Stimulated activated effector memory CD8-positive, alpha-beta T cell treated with anti-CD3 and anti-CD28 coated beads, Interleukin-12 subunit alpha, Interleukin-12 subunit beta, amount 100 ng/mL, for 72 hours (primary cell): ENCODE results near the gene ATMIN.

Experiments
- ATAC-seq: fragments of 150-1000 bp; cut with Tn5 transposase; 2 replicates; pipeline ENCODE4 v1.10.0; 2021
- DNase-seq, 2 donors: peaks; one replicate each; pipeline ENCODE4 v3.0.0; 2021 to 2022; ENCODE audit warnings: low spot score in 2 of 2
- H3K27ac Mint-ChIP-seq: one replicate; pipeline ENCODE4 v1.8.0; 2022; ENCODE audit warnings: mild to moderate bottlenecking, mixed read lengths
- H3K36me3 Mint-ChIP-seq: one replicate; pipeline ENCODE4 v1.8.0; 2022; ENCODE audit warnings: mild to moderate bottlenecking, mixed read lengths
- H3K4me1 Mint-ChIP-seq: one replicate; pipeline ENCODE4 v1.8.0; 2022; ENCODE audit warnings: mixed read lengths
- H3K4me3 Mint-ChIP-seq: one replicate; pipeline ENCODE4 v1.8.0; 2022; ENCODE audit warnings: mild to moderate bottlenecking, mixed read lengths
- H3K9me3 Mint-ChIP-seq: one replicate; pipeline ENCODE4 v1.8.0; 2022; ENCODE audit warnings: mixed read lengths

The ATMIN gene

DNA sequence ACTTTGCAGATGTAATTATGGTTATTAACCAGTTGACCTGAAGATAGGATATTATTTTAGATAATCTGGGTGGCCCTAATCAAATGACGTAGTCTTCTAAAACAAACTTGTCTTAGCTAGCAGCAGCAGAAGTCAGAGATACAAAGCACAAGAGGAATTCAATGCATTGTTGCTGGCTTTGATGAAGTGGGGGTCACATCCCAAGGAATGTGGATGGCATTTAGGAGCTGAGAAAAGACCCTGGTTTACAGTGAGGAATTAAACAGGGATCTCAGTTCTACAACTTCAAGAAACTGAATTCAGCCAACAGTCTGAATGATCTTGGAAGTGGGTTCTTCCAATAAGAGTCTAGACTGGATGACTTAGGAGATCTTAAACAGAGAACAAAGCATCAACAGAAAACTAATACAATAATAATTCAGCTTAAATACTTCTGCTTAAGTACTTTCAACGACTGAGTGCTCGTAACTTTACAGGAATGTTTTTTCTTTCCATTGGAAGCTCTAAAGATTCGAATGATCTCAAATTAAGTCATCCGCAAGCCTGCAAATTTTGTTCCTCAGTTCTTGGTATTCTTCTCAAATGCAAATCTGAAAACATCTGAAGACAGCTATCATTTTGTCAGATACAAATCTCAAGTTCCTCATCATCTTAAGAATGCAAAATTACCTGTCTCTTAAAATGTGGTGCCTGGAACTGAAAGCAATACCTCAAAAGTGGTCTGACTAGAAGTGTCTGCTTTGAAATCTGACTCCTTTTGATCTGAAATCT lies 38.1 kb downstream of the ATMIN start:
- H3K4me1 Mint-ChIP-seq: no peaks in the 10 kb centered on the region
- DNase-seq (no peak), ATAC-seq (no peak)
- H3K27ac Mint-ChIP-seq: no peak overlapping the region
- no peaks in the 10 kb centered on the region for H3K9me3 Mint-ChIP-seq
- H3K4me3 Mint-ChIP-seq: no peak overlapping the region
- H3K36me3 Mint-ChIP-seq: no peaks in the 10 kb centered on the region

DNA sequence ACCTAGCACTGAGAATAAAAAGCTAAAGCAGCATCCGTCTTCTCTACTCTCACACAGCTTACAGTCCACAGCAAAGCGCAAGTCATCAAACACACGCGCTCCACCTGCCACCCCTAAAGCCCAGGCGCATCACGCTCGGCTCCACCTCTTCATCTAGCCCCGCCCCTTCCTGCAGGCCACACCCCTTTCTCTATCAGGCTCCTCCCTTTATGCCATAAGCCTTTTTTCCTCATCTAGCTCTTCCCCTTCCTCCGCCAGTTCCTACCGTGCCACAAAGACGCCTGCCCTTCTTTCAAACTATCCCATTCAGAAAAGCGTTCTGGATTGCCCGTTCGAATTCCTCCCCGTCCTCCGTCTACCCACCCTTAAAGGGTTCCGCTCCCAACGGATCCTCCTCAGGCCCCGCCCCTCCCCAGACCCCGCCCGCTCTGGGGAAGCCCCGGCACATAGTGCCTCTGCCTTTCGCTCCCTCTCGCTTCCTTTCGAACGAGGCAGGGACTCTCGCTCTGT lies 41.0 kb downstream of the ATMIN start:
- Mint-ChIP-seq H3K4me1 (no peaks in the 10 kb centered on the region), H3K36me3 (no peaks in the 10 kb centered on the region), H3K9me3 (no peaks in the 10 kb centered on the region), H3K27ac (no peak overlapping the region), H3K4me3 (no peak overlapping the region)
- ATAC-seq (peak; percentile 87), DNase-seq (peak; percentile 91 to 99)

DNA sequence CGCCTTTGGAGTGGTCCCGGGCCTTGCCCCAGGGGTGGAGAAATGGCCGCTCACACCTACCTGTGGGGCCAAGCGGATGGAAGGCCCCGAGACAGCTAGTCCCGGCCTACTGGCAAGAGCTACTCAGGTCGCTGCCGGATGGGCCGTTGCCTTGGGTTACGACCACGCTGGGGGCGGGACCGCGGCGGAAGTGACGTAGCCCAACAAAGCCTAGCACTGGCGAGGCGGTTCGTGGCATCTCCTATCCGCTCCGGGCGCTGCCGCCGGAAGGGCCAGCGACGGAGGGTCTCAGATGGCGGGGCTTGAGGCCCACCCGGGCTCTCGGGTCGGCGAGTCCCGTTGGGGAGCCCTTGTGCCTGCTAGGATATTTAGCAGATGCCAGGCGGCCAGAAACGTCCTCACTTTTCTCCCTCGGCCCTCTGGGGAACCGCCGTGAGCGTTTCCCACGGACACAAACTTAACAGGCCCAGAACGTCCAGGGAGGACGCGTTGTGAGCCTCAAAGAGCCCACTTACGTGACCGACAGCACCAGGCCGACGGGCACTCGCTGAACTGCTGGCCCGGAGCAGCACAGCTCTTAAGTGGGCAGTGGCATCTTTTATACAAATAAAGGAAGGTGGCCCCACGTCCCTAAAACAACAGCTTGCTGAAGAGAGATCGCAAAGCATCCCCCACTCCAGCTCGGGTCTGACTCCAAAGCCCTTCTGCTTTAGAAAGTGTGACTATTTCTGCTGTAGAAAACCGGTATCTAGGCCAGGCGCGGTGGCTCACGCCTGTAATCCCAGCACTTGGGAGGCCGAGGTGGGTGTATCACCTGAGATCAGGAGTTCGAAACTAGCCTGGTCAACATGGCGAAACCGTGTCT lies 41.7 kb downstream of the ATMIN start, which contains the start of gene C16orf46:
Gene C16orf46 (minus strand): TSS at position 163 of the 865 bp plus-strand sequence. CDS start 13,283 bp downstream, outside the sequence.
- H3K27ac Mint-ChIP-seq: no peak within 1 kb of the TSS
- DNase-seq (peak in 1 of 2 donors; percentile 97), ATAC-seq (peak; percentile 97)
- no peak within 1 kb of the TSS for H3K4me3 Mint-ChIP-seq
- no peaks in the 10 kb centered on the region for H3K4me1 Mint-ChIP-seq
- no peaks in the 10 kb centered on the region for H3K9me3 Mint-ChIP-seq
- no peaks in the 10 kb centered on the region for H3K36me3 Mint-ChIP-seq

DNA sequence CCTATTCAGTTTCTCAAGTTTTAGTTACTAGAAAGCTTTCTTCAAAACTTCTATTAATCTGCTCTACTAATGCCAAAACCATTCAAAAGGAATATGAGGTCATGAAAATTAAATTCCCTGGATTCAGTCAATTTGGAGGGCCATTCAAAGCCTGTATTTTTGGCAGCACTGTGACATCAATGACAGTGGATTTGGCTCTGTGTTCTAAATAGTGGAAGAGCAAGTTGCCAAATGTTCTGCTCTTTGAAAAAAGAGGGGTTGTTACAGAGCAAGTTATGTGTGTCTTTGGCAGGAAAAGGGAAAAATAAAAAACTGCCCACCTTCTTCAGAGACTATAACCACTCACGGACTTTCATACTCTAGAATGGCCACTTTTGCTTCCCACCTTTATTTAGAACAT lies 44.6 kb downstream of the ATMIN start:
- Mint-ChIP-seq H3K4me3 (no peak overlapping the region), H3K4me1 (no peaks in the 10 kb centered on the region), H3K36me3 (peaks cover 7% of the 10 kb centered on the region), H3K27ac (no peak overlapping the region), H3K9me3 (no peaks in the 10 kb centered on the region)
- DNase-seq (no peak), ATAC-seq (no peak)

DNA sequence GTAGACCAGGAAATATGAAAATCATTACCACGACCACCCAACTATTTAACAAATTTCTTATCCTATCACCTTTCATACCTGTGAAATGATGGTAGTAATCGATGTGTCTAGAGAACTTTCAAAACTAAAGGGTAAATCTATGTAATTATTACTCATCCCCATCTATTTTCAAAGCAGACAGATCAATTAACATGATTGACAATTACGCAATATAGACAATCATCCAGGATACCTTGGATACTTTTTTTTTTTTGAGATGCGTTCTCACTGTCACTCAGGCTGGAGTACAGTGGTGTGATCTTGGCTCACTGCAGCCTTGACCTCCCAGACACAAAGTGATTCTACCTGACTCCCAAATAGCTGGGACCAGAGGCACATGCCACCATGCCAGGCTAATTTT lies 45.4 kb downstream of the ATMIN start:
- ATAC-seq: no peak
- no peak overlapping the region for H3K4me3 Mint-ChIP-seq
- no peak for DNase-seq
- H3K4me1 Mint-ChIP-seq: no peaks in the 10 kb centered on the region
- H3K27ac Mint-ChIP-seq: no peak overlapping the region
- H3K36me3 Mint-ChIP-seq: peaks cover 7% of the 10 kb centered on the region
- H3K9me3 Mint-ChIP-seq: no peaks in the 10 kb centered on the region

DNA sequence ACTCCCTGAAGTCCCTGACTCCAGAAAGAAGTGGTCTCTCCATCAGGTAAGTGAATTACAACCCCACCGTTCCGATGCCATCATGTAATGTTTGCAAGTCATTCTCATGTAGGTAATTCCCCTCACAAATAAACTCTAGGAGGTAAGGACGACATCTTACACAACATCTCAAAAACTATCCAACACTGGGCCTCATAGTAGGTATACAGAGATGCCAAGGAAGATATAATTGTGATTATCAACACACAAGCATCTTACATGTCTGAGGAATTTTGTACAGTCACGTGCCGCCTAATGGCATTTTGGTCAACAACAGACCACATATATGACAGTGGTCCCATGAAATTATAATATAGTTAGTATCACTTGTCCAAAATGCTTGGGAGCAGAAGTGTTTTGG lies 53.2 kb downstream of the ATMIN start:
- no peaks in the 10 kb centered on the region for H3K9me3 Mint-ChIP-seq
- no peak overlapping the region for H3K27ac Mint-ChIP-seq
- DNase-seq (no peak), ATAC-seq (no peak)
- no peak overlapping the region for H3K4me3 Mint-ChIP-seq
- H3K4me1 Mint-ChIP-seq: no peaks in the 10 kb centered on the region
- H3K36me3 Mint-ChIP-seq: peaks cover 9% of the 10 kb centered on the region

DNA sequence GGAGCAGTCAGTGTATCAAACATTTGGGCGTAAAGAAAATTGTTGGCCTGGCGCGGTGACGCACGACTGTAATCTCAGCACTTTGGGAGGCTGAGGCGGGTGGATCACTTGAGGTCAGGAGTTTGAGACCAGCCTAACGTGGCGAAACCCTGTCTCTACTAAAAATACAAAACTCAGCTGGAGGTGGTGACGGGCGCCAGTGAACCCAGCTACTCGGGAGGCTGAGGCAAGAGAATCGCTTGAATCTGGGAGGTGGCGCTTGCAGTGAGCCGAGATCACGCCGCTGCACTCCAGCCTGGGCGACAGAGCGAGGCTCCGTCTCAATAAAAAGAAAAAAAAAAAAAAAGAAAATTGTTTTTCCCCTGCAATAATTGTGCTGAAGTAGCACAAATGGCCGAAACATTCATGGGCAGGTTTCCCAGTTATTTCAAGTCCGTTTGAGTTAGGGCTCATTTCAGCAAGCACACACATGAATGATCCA lies 59.2 kb downstream of the ATMIN start:
- H3K36me3 Mint-ChIP-seq: peaks cover 5% of the 10 kb centered on the region

DNA sequence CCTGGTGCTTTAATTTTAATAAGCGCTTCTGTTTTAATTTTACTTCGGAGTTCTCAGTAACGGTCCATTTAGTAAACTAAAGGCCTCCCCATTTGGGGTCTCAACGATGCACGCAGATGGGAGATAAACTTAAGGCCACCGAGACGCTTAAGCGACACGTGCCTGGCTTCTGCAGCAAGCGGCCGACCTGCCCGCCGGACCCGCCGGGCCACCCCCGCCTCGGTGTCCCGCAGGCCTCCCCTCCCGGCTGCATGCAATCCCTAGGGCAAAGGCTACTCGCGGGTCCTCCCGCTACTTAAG lies 60.0 kb downstream of the ATMIN start:
- DNase-seq (no peak), ATAC-seq (no peak)
- peaks cover 6% of the 10 kb centered on the region for H3K4me1 Mint-ChIP-seq
- H3K36me3 Mint-ChIP-seq: peaks cover 3% of the 10 kb centered on the region
- H3K4me3 Mint-ChIP-seq: peak overlapping the region; percentile 53
- no peak overlapping the region for H3K27ac Mint-ChIP-seq
- H3K9me3 Mint-ChIP-seq: peaks cover 3% of the 10 kb centered on the region

More for the DNA sequence above, 59.2 kb downstream of the ATMIN start:
- ATAC-seq: no peak
- H3K4me3 Mint-ChIP-seq: peak overlapping the region; percentile 53
- no peak overlapping the region for H3K27ac Mint-ChIP-seq
- H3K4me1 Mint-ChIP-seq: peaks cover 6% of the 10 kb centered on the region
- H3K9me3 Mint-ChIP-seq: peaks cover 3% of the 10 kb centered on the region
- DNase-seq: no peak

DNA sequence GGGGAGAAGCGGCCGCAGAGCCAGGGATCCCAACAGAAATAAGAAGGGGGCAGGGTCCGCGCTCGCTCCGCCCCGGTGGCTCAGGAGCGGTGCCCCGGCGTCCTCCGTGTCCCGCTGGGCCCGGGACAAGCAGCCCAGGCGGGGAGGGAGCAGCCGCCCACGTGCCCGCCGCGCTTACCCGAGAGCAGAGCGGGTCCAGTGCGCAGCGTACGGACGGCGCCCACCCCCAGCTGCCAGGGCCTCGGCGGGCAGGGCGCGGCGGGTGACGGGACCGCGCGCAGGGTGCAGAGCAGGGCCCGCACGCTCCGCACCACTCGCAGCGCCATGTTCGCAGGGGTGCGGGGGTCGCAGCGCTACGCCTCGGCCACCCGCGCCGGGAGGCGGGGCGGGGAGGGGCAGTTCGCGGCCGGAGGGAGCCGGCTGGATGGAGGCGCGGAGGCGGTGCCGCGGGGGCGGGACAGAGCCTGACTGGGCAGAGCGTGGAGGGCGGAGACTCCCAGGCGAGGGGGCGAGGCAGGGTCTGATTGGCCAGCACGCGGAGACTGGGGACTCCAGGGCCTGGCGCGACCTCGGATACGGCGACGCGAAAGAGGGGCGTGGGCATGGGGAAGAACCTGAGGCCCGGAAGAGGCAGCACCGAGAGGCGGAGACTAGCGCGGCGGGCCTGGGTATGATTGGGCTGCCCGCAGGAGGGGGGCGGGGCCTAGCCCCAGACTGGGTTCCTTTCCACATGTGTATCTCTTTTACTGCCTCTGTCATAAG lies 60.5 kb downstream of the ATMIN start, which contains the start of gene GCSH:
Gene GCSH (minus strand): TSS at position 443 of the 762 bp plus-strand sequence. CDS start 117 bp downstream, at position 326.
- ATAC-seq (peak; percentile 99), DNase-seq (peak; percentile 92 to 98)
- no peak within 1 kb of the TSS for H3K27ac Mint-ChIP-seq
- H3K9me3 Mint-ChIP-seq: peaks cover 3% of the 10 kb centered on the region
- peak within 1 kb of the TSS; percentile 53 for H3K4me3 Mint-ChIP-seq
- peaks cover 6% of the 10 kb centered on the region for H3K4me1 Mint-ChIP-seq
- H3K36me3 Mint-ChIP-seq: no peaks in the 10 kb centered on the region

DNA sequence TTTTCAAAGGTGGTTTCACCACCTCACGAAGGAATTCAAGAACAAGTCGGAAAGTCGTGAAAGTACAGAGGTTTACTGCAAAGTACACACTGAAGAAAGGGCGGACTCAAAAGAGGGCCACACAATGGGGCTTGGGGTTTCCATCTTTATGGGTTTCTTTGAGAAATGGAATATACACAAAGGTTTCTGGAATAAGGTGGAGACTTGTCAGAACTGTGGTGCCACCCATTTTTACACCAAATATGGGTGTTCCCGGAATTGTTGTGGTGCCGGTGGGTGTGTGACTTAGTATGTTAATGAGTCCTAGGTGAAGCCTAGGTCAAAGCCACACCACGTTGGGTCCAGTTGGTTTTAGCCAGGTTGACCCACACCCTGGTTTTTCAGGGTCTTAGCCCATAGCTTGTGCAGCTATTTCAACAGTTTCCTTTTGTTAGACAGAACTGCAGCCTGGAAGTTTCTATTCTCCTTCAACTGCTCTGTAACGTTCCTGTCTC lies 61.1 kb downstream of the ATMIN start:
- peaks cover 6% of the 10 kb centered on the region for H3K4me1 Mint-ChIP-seq
- no peaks in the 10 kb centered on the region for H3K36me3 Mint-ChIP-seq
- ATAC-seq (no peak), DNase-seq (peak in 1 of 2 donors; percentile 3)
- H3K9me3 Mint-ChIP-seq: peaks cover 3% of the 10 kb centered on the region
- H3K4me3 Mint-ChIP-seq: peak overlapping the region; percentile 53
- no peak overlapping the region for H3K27ac Mint-ChIP-seq
